GM12878 (cell line): ENCODE results near the gene IFNA17. TPM values are rescaled to one million over a fixed set of nuclear protein-coding genes. Genes with fewer than 3 reads are reported as not detected.
"Not testable (repeated sequence)": the region's sequence is repeated elsewhere in the genome, so short reads cannot be mapped to it uniquely, and the experiment has no call there.

Experiments used
- ATAC-seq: fragments of 200-7000 bp; cut with Tn5 transposase; 3 replicates; pipeline ENCODE4 v1.9.1; 2020; ENCODE audit warnings: mild to moderate bottlenecking, moderate library complexity
- BruUV-seq: library from RNA; stranded (reverse); fragments of 400-500 nt; replicated peaks from 2 replicates; lab custom pipeline; 2021; lab: Mats Ljungman, UMichigan
- CTCF ChIA-PET: fragments of 300-600 bp; sonication (Branson Sonifier 250); formaldehyde crosslinking; extraction: SDS; loops from one replicate; lab custom pipeline; 2021; ENCODE audit warnings: inconsistent platforms; lab: Yijun Ruan, JAX
- POLR2A ChIA-PET: fragments of 350-600 bp; formaldehyde crosslinking; extraction: SDS; loops from one replicate; lab custom pipeline; 2021; ENCODE audit warnings: inconsistent platforms; lab: Charles Lee
- RAD21 ChIA-PET: fragments of 300-600 bp; sonication (Branson Sonifier 250); formaldehyde crosslinking; loops from one replicate; lab custom pipeline; 2023; ENCODE audit warnings: antibody characterized with exemption; ENCODE audit not compliant: unreplicated experiment; lab: Charles Lee
- SMC1A ChIA-PET: fragments of 300-600 bp; sonication (Branson Sonifier 250); formaldehyde crosslinking; loops from one replicate; lab custom pipeline; 2023; ENCODE audit not compliant: unreplicated experiment, uncharacterized antibody; lab: Charles Lee
- DNase-seq: peaks from one replicate; pipeline ENCODE4 v3.0.0-alpha.2; 2011; ENCODE audit warnings: low read depth, low spot score
- FAIRE-seq: peaks from 3 replicates; lab custom pipeline; 2011; peaks lifted over from hg19 to GRCh38; lab: Jason Lieb, UNC
- H2AFZ ChIP-seq: 2 replicates; pipeline ENCODE4 v1.6.0; 2011; ENCODE audit warnings: low read depth, low read length, control low read depth; ENCODE audit not compliant: control insufficient read depth
- H3K27ac ChIP-seq: 2 replicates; pipeline ENCODE4 v1.5.1; 2011; ENCODE audit warnings: control low read depth; ENCODE audit not compliant: control insufficient read depth, insufficient read depth
- H3K27me3 ChIP-seq, 2 experiments: replicated peaks in 1 of 2; 2 replicates each; pipeline versions ENCODE4 v1.6.0 to v1.6.1; 2011; ENCODE audit warnings: low read length in 1 of 2; ENCODE audit not compliant: control insufficient read depth in 2 of 2, insufficient read depth in 2 of 2
- H3K36me3 ChIP-seq, 2 experiments: 2 replicates each; pipeline ENCODE4 v1.5.1; 2011; ENCODE audit warnings: low read length in 1 of 2; ENCODE audit not compliant: control insufficient read depth in 2 of 2, insufficient read depth in 2 of 2
- H3K4me1 ChIP-seq: 2 replicates; pipeline ENCODE4 v1.6.1; 2011; ENCODE audit warnings: mild to moderate bottlenecking, low read length, moderate library complexity, mixed read lengths; ENCODE audit not compliant: control insufficient read depth, insufficient read depth
- H3K4me2 ChIP-seq: 2 replicates; pipeline ENCODE4 v1.6.0; 2011; ENCODE audit warnings: control low read depth; ENCODE audit not compliant: control insufficient read depth, insufficient read depth
- H3K4me3 ChIP-seq: fragments of 200-600 bp; sonication (generic); 2 replicates; pipeline ENCODE4 v1.5.1; 2016
- H3K79me2 ChIP-seq: 2 replicates; pipeline ENCODE4 v1.6.0; 2011; ENCODE audit warnings: low read length; ENCODE audit not compliant: control insufficient read depth, insufficient read depth
- H3K9ac ChIP-seq: 2 replicates; pipeline ENCODE4 v1.8.0; 2011; ENCODE audit warnings: low read length, control low read depth, mixed read lengths; ENCODE audit not compliant: control insufficient read depth, insufficient read depth
- H3K9me3 ChIP-seq: replicated peaks from 3 replicates; pipeline ENCODE4 v1.5.1; 2011; ENCODE audit warnings: mild to moderate bottlenecking, low read length; ENCODE audit not compliant: control insufficient read depth, insufficient read depth
- H4K20me1 ChIP-seq: 2 replicates; pipeline ENCODE4 v1.6.0; 2011; ENCODE audit not compliant: control insufficient read depth, insufficient read depth
- CTCF ChIP-seq, 3 experiments: IDR thresholded peaks in 2 of 3; conservative IDR thresholded peaks in 1 of 3; 2 replicates each; pipeline ENCODE4 v1.5.1; 2011; ENCODE audit warnings: low read depth in 3 of 3, low read length in 3 of 3, mild to moderate bottlenecking in 3 of 3, control low read depth in 2 of 3, moderate library complexity in 2 of 3, inconsistent platforms in 1 of 3, mixed read lengths in 1 of 3; ENCODE audit not compliant: control insufficient read depth in 2 of 3, insufficient read depth in 1 of 3; ENCODE audit errors: extremely low read depth in 1 of 3
- RAD21 ChIP-seq: IDR thresholded peaks from 2 replicates; pipeline ENCODE4 v1.6.1; 2011; ENCODE audit warnings: mild to moderate bottlenecking, low read depth, low read length, moderate library complexity; ENCODE audit not compliant: insufficient read depth
- SMC3 ChIP-seq: IDR thresholded peaks from 2 replicates; pipeline ENCODE4 v1.6.1; 2011; ENCODE audit warnings: low read length, improper control_type of control experiment, borderline replicate concordance
- YY1 ChIP-seq: IDR thresholded peaks from 2 replicates; pipeline ENCODE4 v1.6.1; 2011; ENCODE audit warnings: low read depth, mild to moderate bottlenecking, low read length
- WGBS: methylation state at CpG from one replicate; pipeline ENCODE4 v1.1.6; 2016; ENCODE audit warnings: low lambda C conversion rate; ENCODE audit not compliant: insufficient replicate concordance, insufficient coverage; ENCODE audit errors: missing lambda C conversion rate; 5-methylcytosine and 5-hydroxymethylcytosine counted together
- in situ Hi-C: fragments of 300-500 bp; cut with MboI; formaldehyde crosslinking; loops from 9 replicates; pipeline ENCODE4 v1.14.3; 2018; ENCODE audit warnings: mixed read lengths
- intact Hi-C: fragments of 100-400 bp; cut with micrococcal nuclease; formaldehyde crosslinking; loops from one replicate; pipeline ENCODE4 v1.14.2; 2022; ENCODE audit not compliant: unreplicated experiment
- polyA plus RNA-seq, 11 experiments: library from polyadenylated mRNA; depleted of rRNA in 4 of 11; unstranded in 6 of 11; stranded (reverse) in 5 of 11; fragments of >200 nt; fragmentation: Nextera tagmentation in 4 of 11; fragmentation: Illumina TruSeq in 1 of 11; extraction: Ambion mirVana in 4 of 11; extraction: Trizol in 1 of 11; gene quantifications; 1 replicate in 1 of 11; 2 replicates in 10 of 11; pipeline versions ENCODE4 v1.2.1 to v1.2.3, GENCODE V29; 2011 to 2016; ENCODE audit warnings: inconsistent platforms in 2 of 11, missing spikeins in 2 of 11, low read depth in 1 of 11
- total RNA-seq, 4 experiments: library from RNA; depleted of rRNA in 3 of 4; stranded (reverse); fragments of >200 nt in 3 of 4; fragmentation: Illumina TruSeq in 1 of 4; extraction: Trizol in 1 of 4; gene quantifications; 2 replicates each; pipeline versions ENCODE4 v1.2.1 to v1.2.3, GENCODE V29; 2013 to 2021

Gene IFNA17
- total and polyA plus RNA-seq, 10 of the 15 experiments (the other 5 are each of a cell fraction or from before 2014, with no cell fraction given): not detected

GRCh38 chr9:21235468-21236359 is 7.7 kb upstream of the IFNA17 start:
- H2AFZ ChIP-seq: peak overlapping the region; percentile 9; the same call in 1 of the 2 replicates
- H3K36me3 ChIP-seq, H3K4me2 ChIP-seq, H3K27ac ChIP-seq, H4K20me1 ChIP-seq, H3K9ac ChIP-seq, BruUV-seq, H3K9me3 ChIP-seq, H3K79me2 ChIP-seq, H3K4me1 ChIP-seq, H3K27me3 ChIP-seq, DNase-seq, H3K4me3 ChIP-seq: not testable (repeated sequence)
- ChIA-PET SMC1A (interaction anchor here (0.6 to 2.2 kb wide), 22 partner anchors 10 to 703 kb away, joined by 3 to 9 read pairs (median 4); no protein-coding TSS in a partner anchor), RAD21 (interaction anchor here (0.7 to 2.3 kb wide), 17 partner anchors 10 to 438 kb away, joined by 3 to 7 read pairs (median 5); no protein-coding TSS in a partner anchor), CTCF (interaction anchor here (0.6 to 4.4 kb wide), 40 partner anchors 10 to 567 kb away, joined by 3 to 20 read pairs (median 4); partner anchors contain the start of genes IFNA10 and IFNA8), POLR2A (interaction anchor here (0.7 to 1.2 kb wide), 2 partner anchors 99 to 236 kb away, joined by 3 read pairs; partner anchors contain the start of gene KLHL9)
- intact Hi-C loops (loop anchor here (1.0 to 10.0 kb wide), 2 partner anchors 469 to 554 kb away; no protein-coding TSS in a partner anchor), in situ Hi-C loops (loop anchor here (10.0 kb wide), 1 partner anchor 559 kb away; no protein-coding TSS in a partner anchor)
- ATAC-seq (peak; percentile 93), FAIRE-seq (peak; percentile 75)
- 3% methylated on average over 8 of the region's 8 CpGs for WGBS
- TF ChIP-seq SMC3 (peak; percentile 48; the same call in 1 of the 2 replicates), RAD21 (peak; percentile 76), CTCF (IDR thresholded peaks at IDR 0.05 in 2 of 3, conservative IDR thresholded peaks at IDR 0.05 in 1 of 3; ENCODE audit: control insufficient read depth in 2 of 3, extremely low read depth in 1 of 3, insufficient read depth in 1 of 3, low read depth in 3 of 3, low read length in 3 of 3) (peak; percentile 58 to 73 (median 70)), YY1 (0 out of 2 replicates have a peak, but pooled peaks have one; percentile 23)
